NT2/D1 (cell line): Measurements from ENCODE around the gene FBLN2.

ENCODE experiments used
- DNase-seq: peaks from one replicate; pipeline ENCODE4 v3.0.0-alpha.2; 2011; ENCODE audit warnings: low read depth, low spot score
- H3K27me3 ChIP-seq: 2 replicates; pipeline ENCODE4 v1.6.0; 2011; ENCODE audit warnings: mild to moderate bottlenecking; ENCODE audit not compliant: insufficient read length, insufficient read depth
- H3K36me3 ChIP-seq: 2 replicates; pipeline ENCODE4 v1.6.1; 2011; ENCODE audit warnings: mild to moderate bottlenecking, low read length, mixed read lengths; ENCODE audit not compliant: insufficient read depth, insufficient read length
- H3K4me1 ChIP-seq: 2 replicates; pipeline ENCODE4 v1.5.1; 2011; ENCODE audit not compliant: insufficient read depth, insufficient read length
- H3K4me3 ChIP-seq: 2 replicates; pipeline ENCODE4 v1.5.1; 2011; ENCODE audit warnings: low read depth; ENCODE audit not compliant: insufficient read length
- H3K9ac ChIP-seq: 2 replicates; pipeline ENCODE4 v1.6.0; 2011; ENCODE audit warnings: low read depth; ENCODE audit not compliant: insufficient read length
- H3K9me3 ChIP-seq: 2 replicates; pipeline ENCODE4 v1.5.1; 2011; ENCODE audit warnings: mild to moderate bottlenecking, low read length; ENCODE audit not compliant: insufficient read depth
- SUZ12 ChIP-seq: IDR thresholded peaks from 2 replicates; pipeline ENCODE4 v1.6.1; 2011; ENCODE audit not compliant: insufficient read length, insufficient read depth; ENCODE audit errors: extremely low read depth
- YY1 ChIP-seq: IDR thresholded peaks from 2 replicates; pipeline ENCODE4 v1.6.1; 2011; ENCODE audit not compliant: insufficient read length, insufficient read depth
- ZNF274 ChIP-seq: IDR thresholded peaks from 2 replicates; pipeline ENCODE4 v1.6.1; 2011; ENCODE audit warnings: mild to moderate bottlenecking, low read depth, low read length

FBLN2 gene

DNA sequence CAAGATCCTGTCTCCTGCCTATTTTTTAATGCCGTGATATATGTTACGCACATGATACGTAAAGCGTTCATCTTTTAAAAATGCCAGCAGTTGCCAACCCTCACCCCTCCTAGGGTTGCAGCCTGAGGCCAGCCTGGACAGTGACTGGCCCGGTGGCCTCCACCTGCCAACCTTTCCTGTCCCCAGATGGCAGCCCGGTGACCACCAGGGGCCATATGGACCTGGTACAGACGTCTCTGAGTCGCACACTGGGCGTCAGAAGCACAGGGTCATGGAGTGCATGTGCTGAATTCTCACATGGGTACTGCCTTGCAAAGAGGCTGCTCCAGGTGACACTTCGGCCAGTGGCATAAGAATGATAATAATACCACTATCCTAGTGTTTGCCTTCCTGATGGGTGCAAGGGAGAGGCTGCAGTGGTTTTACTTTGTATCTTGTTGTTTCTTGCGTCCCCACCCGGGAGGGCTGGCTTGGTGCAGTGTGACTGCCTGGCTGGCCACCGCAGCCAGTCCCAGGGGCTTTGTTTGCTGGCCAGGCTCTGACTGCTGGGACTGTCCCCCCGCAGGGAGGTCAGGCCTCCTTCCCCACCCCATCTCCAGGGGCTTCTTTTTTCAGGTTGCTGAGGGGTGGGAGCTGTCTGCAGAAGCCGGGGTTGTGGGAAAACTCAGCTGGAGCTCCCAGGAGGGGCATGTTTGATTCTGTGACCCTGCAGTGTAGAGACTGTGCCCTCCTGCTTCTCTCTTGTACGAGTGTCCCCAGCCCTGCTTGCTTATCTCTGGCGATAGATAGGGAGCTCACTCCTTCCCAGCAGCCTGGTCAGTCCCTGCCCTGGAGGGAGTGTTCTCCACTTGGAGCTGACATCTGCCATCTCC lies 16.9 kb downstream of the FBLN2 start:
- Histone ChIP-seq H3K4me1 (peaks cover 9% of the 10 kb centered on the region), H3K4me3 (no peak overlapping the region), H3K9me3 (no peaks in the 10 kb centered on the region), H3K36me3 (peaks cover 15% of the 10 kb centered on the region), H3K27me3 (no peaks in the 10 kb centered on the region), H3K9ac (peak overlapping the region; percentile 27)
- TF ChIP-seq ZNF274 (no peak), YY1 (no peak), SUZ12 (no peak)
- no peak for DNase-seq

- H3K27me3 ChIP-seq = no peaks in the 10 kb centered on the region
- TF ChIP-seq SUZ12 (no peak), ZNF274 (no peak), YY1 (no peak)
These were observed 17.5 kb downstream of the FBLN2 start for GRCh38 chr3:13566453-13566748.

DNA sequence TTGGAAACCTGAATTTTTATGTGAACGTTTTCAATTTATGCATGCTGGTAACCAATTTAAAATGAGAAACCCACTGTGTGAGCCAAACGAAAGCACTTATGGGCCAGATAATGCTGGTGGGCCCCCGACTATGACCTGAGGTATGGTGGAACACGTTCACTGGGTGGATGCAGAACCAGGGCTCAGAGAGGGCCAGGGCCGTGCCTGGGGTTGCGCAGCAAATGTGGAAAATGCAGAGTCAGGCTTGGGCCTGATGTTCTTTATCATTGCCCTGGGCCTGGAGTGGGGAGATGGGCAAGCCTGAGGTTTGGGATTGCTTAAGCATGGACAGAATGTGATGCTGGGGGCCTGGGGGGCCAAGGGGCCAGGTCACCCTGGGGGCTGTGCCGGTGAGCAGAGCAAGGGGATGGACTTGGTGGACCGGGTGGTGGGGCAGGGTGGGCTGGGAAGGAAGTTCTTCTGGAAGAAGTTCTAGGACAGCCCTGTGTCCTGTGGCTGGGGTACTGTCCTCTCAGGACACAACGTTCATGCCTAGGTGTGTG lies 17.9 kb downstream of the FBLN2 start:
- no peaks in the 10 kb centered on the region for H3K9me3 ChIP-seq
- no peak for DNase-seq
- H3K36me3 ChIP-seq = peaks cover 22% of the 10 kb centered on the region
- no peaks in the 10 kb centered on the region for H3K27me3 ChIP-seq
- TF ChIP-seq ZNF274 = no peak
- no peak overlapping the region for H3K4me3 ChIP-seq
- no peak overlapping the region for H3K9ac ChIP-seq
- peaks cover 9% of the 10 kb centered on the region for H3K4me1 ChIP-seq

More at GRCh38 chr3:13566453-13566748, 17.5 kb downstream of the FBLN2 start:
- Histone ChIP-seq H3K9me3 (no peaks in the 10 kb centered on the region), H3K9ac (peak overlapping the region; percentile 27), H3K36me3 (peaks cover 20% of the 10 kb centered on the region), H3K4me3 (no peak overlapping the region), H3K4me1 (peaks cover 9% of the 10 kb centered on the region)
- DNase-seq = no peak

DNA sequence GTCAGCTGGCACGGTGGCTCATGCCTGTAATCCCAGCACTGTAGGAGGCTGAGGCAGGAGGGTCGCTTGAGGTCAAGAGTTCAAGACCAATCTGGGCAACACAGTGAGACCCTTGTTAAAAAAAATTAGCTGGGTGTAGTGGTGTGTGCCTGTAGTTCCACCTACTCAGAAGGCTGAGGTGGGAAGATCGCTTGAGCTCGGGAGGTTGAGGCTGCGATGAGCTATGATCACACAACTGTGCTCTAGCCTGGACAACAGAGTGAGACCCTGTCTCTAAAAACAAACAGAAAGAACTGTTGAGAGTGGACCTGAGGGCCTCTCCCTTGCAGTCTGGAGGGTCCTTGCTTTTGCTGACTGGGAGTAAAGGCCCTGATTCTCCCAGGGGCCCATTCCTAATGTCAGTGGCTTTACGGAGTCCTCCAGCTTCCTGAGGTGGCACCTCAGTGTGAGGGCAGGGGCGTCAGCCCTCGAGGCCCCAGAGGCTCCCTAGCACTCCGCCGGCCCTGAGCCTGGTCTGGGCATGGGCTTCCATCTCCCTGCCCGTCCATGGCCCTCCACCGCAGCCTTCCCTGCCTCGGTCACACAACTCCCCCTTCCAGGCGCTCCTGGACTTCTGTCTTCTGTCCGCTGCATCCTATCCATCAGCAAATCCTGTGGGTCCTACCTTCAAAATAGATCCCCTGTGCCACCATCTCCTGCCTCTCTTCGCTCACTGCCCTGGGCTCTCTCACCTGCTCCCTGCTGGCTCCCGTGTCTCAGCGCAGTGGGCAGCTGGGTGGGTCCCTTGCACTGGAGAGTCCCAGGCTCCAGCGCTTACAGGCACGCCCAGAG lies 19.0 kb downstream of the FBLN2 start:
- H3K27me3 ChIP-seq = no peaks in the 10 kb centered on the region

GRCh38 chr3:13568515-13569028 lies 19.6 kb downstream of the FBLN2 start:
- no peak overlapping the region for H3K4me3 ChIP-seq
- peak overlapping the region; percentile 17 for H3K9ac ChIP-seq
- no peak for TF ChIP-seq YY1
- no peak for TF ChIP-seq SUZ12
- TF ChIP-seq ZNF274 = no peak
- no peaks in the 10 kb centered on the region for H3K27me3 ChIP-seq
- no peak for DNase-seq
- peaks cover 24% of the 10 kb centered on the region for H3K36me3 ChIP-seq
- peaks cover 9% of the 10 kb centered on the region for H3K4me1 ChIP-seq
- H3K9me3 ChIP-seq = no peaks in the 10 kb centered on the region

More for the DNA sequence above, 19.0 kb downstream of the FBLN2 start:
- TF ChIP-seq SUZ12 (no peak), ZNF274 (no peak), YY1 (no peak)
- no peak for DNase-seq
- peaks cover 9% of the 10 kb centered on the region for H3K4me1 ChIP-seq
- H3K9ac ChIP-seq = no peak overlapping the region
- H3K9me3 ChIP-seq = no peaks in the 10 kb centered on the region
- H3K4me3 ChIP-seq = no peak overlapping the region
- peaks cover 28% of the 10 kb centered on the region for H3K36me3 ChIP-seq

GRCh38 chr3:13569201-13569600 lies 20.3 kb downstream of the FBLN2 start:
- H3K4me1 ChIP-seq = peaks cover 13% of the 10 kb centered on the region
- TF ChIP-seq YY1 (no peak), SUZ12 (no peak), ZNF274 (no peak)
- H3K4me3 ChIP-seq = no peak overlapping the region
- H3K36me3 ChIP-seq = peaks cover 24% of the 10 kb centered on the region
- H3K9ac ChIP-seq = peak overlapping the region; percentile 29
- H3K27me3 ChIP-seq = no peaks in the 10 kb centered on the region
- no peak for DNase-seq
- H3K9me3 ChIP-seq = no peaks in the 10 kb centered on the region
